ENCODE measurements around the gene SRSF3. TPM values are rescaled to one million over a fixed set of nuclear protein-coding genes. Genes with fewer than 3 reads are reported as not detected.
"Not testable (repeated sequence)": the region's sequence is repeated elsewhere in the genome, so short reads cannot be mapped to it uniquely, and the experiment has no call there.

SRSF3 gene
- total and polyA plus RNA-seq, 12 donors: 28.9 to 291 (median 123) TPM

- peak in 3 of 7 donors; percentile 11 to 47 (median 15) for DNase-seq
- Histone ChIP-seq H3K27ac (peak overlapping the region in 2 of 5 donors; percentile 7 to 75), H3K27me3 (no peaks in the 10 kb centered on the region), H3K4me3 (no peak overlapping the region), H3K4me1 (replicated peaks in 1 of 2) (peaks cover 25 to 53% of the 10 kb centered on the region in 2 donors), H3K9me3 (replicated peaks in 1 of 3) (no peaks in the 10 kb centered on the region), H3K36me3 (replicated peaks in 1 of 2) (peaks cover 0 to 53% of the 10 kb centered on the region in 2 donors)
- 70 to 76% (median 73%) methylated on average over 3 of the region's 3 CpGs for WGBS, 4 donors
- intact Hi-C loops (cut with DNase I): no loop called here
- TF ChIP-seq CTCF (IDR thresholded peaks at IDR 0.05) (no peak), POLR2A (IDR thresholded peaks at IDR 0.05) (no peak)
These were observed 15.4 kb downstream of the SRSF3 start for GRCh38 chr6:36609582-36609981.

GRCh38 chr6:36610041-36610955 lies 16.1 kb downstream of the SRSF3 start:
- Histone ChIP-seq H3K27ac (peak overlapping the region in 3 of 5 donors; percentile 46 to 75 (median 49)), H3K36me3 (replicated peaks in 1 of 2) (peaks cover 0 to 46% of the 10 kb centered on the region in 2 donors), H3K9me3 (replicated peaks in 1 of 3) (no peaks in the 10 kb centered on the region), H3K4me1 (replicated peaks in 1 of 2) (peaks cover 25 to 52% of the 10 kb centered on the region in 2 donors), H3K4me3 (no peak overlapping the region), H3K27me3 (no peaks in the 10 kb centered on the region)
- TF ChIP-seq POLR2A (IDR thresholded peaks at IDR 0.05) (no peak), CTCF (IDR thresholded peaks at IDR 0.05) (no peak)
- DNase-seq: peak in 3 of 7 donors; percentile 13 to 51 (median 17)
- intact Hi-C loops (cut with DNase I): loop anchor here in 1 of 2 donors (5.0 to 10.0 kb wide), 2 partner anchors 117 to 145 kb away; no protein-coding TSS in a partner anchor
- WGBS, 4 donors: 78 to 85% (median 81%) methylated on average over 13 to 14 of the region's 14 CpGs

GRCh38 chr6:36610956-36611336 lies 16.8 kb downstream of the SRSF3 start:
- peak in 3 of 7 donors; percentile 18 to 50 (median 25) for DNase-seq
- no peak for TF ChIP-seq CTCF (IDR thresholded peaks at IDR 0.05)
- no peak for TF ChIP-seq POLR2A (IDR thresholded peaks at IDR 0.05)
- 25 to 59% (median 51%) methylated on average over 1 of the region's 1 CpG for whole genome bisulfite sequencing, 4 donors
- Histone ChIP-seq H3K27me3 (no peaks in the 10 kb centered on the region), H3K4me3 (no peak overlapping the region), H3K36me3 (replicated peaks in 1 of 2) (peaks cover 0 to 39% of the 10 kb centered on the region in 2 donors), H3K27ac (peak overlapping the region in 2 of 5 donors; percentile 46 to 75), H3K9me3 (replicated peaks in 1 of 3) (no peaks in the 10 kb centered on the region), H3K4me1 (replicated peaks in 1 of 2) (peaks cover 22 to 49% of the 10 kb centered on the region in 2 donors)
- intact Hi-C loops (cut with DNase I): loop anchor here in 1 of 2 donors (5.0 to 10.0 kb wide), 2 partner anchors 116 to 144 kb away; no protein-coding TSS in a partner anchor

GRCh38 chr6:36611679-36612078 lies 17.5 kb downstream of the SRSF3 start:
- WGBS, 4 donors: 90 to 97% (median 91%) methylated on average over 3 of the region's 3 CpGs
- H3K27me3 ChIP-seq; H3K4me3 ChIP-seq; H3K9me3 ChIP-seq (replicated peaks in 1 of 3); H3K27ac ChIP-seq: not testable (repeated sequence)
- intact Hi-C loops (cut with DNase I): loop anchor here in 1 of 2 donors (5.0 to 10.0 kb wide), 2 partner anchors 116 to 143 kb away; no protein-coding TSS in a partner anchor
- DNase-seq: peak in 3 of 7 donors; percentile 11 to 49 (median 12)
- Histone ChIP-seq H3K4me1 (replicated peaks in 1 of 2) (peaks cover 17 to 43% of the 10 kb centered on the region in 2 donors), H3K36me3 (replicated peaks in 1 of 2) (peaks cover 0 to 32% of the 10 kb centered on the region in 2 donors)

All from adrenal gland (tissue), 12 donors.